ENCODE data around the gene AGER. TPM values are rescaled to one million over a fixed set of nuclear protein-coding genes. Genes with fewer than 3 reads are reported as not detected.

The AGER gene
- total and polyA plus RNA-seq, 9 of the 15 experiments (the other 6 are each of a cell fraction or from before 2014, with no cell fraction given), result 1.2 to 11.5 (median 4.1) TPM

DNA sequence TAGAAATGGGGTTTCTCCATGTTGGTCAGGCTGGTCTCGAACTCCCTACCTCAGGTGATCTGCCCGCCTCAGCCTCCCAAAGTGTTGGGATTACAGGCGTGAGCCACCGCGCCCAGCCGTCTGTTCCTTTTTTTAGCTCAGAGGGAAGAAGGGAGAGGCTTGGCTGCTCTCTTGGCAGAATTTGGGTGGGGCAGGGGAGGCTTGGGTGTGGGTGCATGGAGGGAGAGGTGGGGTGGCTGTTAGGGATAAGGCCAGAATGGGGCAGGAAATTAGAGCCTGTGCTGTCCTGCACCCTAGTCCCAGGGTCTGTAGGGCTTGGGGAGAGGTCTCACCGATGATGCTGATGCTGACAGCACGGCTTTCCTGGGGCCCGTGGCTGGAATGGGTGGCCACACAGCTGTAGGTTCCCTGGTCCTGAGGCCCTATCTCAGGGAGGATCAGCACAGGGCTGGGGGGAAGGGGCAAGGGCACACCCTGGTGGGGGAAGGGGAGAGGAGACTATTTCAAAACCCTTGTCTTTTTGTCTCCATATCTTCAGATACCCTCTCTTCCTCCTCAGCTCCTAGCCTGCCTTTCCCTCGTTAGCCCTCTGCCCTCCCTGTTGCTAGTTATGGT is 2.0 kb downstream of the AGER start (continued):
- TF ChIP-seq, protein P1, sequence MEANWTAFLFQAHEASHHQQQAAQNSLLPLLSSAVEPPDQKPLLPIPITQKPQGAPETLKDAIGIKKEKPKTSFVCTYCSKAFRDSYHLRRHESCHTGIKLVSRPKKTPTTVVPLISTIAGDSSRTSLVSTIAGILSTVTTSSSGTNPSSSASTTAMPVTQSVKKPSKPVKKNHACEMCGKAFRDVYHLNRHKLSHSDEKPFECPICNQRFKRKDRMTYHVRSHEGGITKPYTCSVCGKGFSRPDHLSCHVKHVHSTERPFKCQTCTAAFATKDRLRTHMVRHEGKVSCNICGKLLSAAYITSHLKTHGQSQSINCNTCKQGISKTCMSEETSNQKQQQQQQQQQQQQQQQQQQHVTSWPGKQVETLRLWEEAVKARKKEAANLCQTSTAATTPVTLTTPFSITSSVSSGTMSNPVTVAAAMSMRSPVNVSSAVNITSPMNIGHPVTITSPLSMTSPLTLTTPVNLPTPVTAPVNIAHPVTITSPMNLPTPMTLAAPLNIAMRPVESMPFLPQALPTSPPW (CRISPR knock-in tag; IDR thresholded peaks at IDR 0.05), result 0 out of 2 replicates have a peak, but pooled peaks have one; percentile 41
- TF ChIP-seq MCM5 (IDR thresholded peaks at IDR 0.05; ENCODE audit: low read depth) (no peak), DMBX1 (CRISPR knock-in tag; IDR thresholded peaks at IDR 0.05; ENCODE audit: borderline replicate concordance) (0 out of 2 replicates have a peak, but pooled peaks have one; percentile 34), SUPT5H (IDR thresholded peaks at IDR 0.05) (peak; percentile 4; the same call in 1 of the 2 replicates), CTBP1 (IDR thresholded peaks at IDR 0.05; ENCODE audit: borderline replicate concordance) (0 out of 2 replicates have a peak, but pooled peaks have one; percentile 26), NFE2 (IDR thresholded peaks at IDR 0.05; ENCODE audit: low read depth) (no peak), RBBP5 (IDR thresholded peaks at IDR 0.05; ENCODE audit: borderline replicate concordance, insufficient read depth, low read length, poor library complexity, severe bottlenecking) (peak; percentile 33), PRPF4 (IDR thresholded peaks at IDR 0.05; ENCODE audit: insufficient read depth, low read depth, low read length, poor library complexity, severe bottlenecking) (no peak), MTA1 (IDR thresholded peaks at IDR 0.05; ENCODE audit: borderline replicate concordance) (no peak), HOMEZ (CRISPR knock-in tag; IDR thresholded peaks at IDR 0.05) (no peak), KDM5B (IDR thresholded peaks at IDR 0.05; ENCODE audit: insufficient replicate concordance, low read depth, low read length) (peak; percentile 48), ZFP36 (IDR thresholded peaks at IDR 0.05; ENCODE audit: low read depth, low read length, partially characterized antibody) (peak; percentile 6), STAT5B (CRISPR knock-in tag; IDR thresholded peaks at IDR 0.05) (no peak), GATA2 (CRISPR knock-in tag; IDR thresholded peaks at IDR 0.05) (peak; percentile 88), CXXC5 (CRISPR knock-in tag; IDR thresholded peaks at IDR 0.05) (0 out of 2 replicates have a peak, but pooled peaks have one; percentile 14), CTCF (IDR thresholded peaks at IDR 0.05 in 2 of 3, conservative IDR thresholded peaks at IDR 0.05 in 1 of 3; ENCODE audit: insufficient read depth in 2 of 3, low read depth in 1 of 3, low read length in 3 of 3) (peak in 1 of 3 experiments; percentile 32; a peak in 3 of 6 replicates), ARID1B (IDR thresholded peaks at IDR 0.05) (0 out of 2 replicates have a peak, but pooled peaks have one; percentile 24)
- TF ChIP-seq, protein P2, sequence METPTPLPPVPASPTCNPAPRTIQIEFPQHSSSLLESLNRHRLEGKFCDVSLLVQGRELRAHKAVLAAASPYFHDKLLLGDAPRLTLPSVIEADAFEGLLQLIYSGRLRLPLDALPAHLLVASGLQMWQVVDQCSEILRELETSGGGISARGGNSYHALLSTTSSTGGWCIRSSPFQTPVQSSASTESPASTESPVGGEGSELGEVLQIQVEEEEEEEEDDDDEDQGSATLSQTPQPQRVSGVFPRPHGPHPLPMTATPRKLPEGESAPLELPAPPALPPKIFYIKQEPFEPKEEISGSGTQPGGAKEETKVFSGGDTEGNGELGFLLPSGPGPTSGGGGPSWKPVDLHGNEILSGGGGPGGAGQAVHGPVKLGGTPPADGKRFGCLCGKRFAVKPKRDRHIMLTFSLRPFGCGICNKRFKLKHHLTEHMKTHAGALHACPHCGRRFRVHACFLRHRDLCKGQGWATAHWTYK (CRISPR knock-in tag; IDR thresholded peaks at IDR 0.05), result no peak
